ENCODE results near the gene TMEM231. TPM values are rescaled to one million over a fixed set of nuclear protein-coding genes. Genes with fewer than 3 reads are reported as not detected.

Gene TMEM231
- total and polyA plus RNA-seq, 9 of the 15 experiments (the other 6 are each of a cell fraction or from before 2014, with no cell fraction given) = 1.6 to 27.6 (median 9.1) TPM

DNA sequence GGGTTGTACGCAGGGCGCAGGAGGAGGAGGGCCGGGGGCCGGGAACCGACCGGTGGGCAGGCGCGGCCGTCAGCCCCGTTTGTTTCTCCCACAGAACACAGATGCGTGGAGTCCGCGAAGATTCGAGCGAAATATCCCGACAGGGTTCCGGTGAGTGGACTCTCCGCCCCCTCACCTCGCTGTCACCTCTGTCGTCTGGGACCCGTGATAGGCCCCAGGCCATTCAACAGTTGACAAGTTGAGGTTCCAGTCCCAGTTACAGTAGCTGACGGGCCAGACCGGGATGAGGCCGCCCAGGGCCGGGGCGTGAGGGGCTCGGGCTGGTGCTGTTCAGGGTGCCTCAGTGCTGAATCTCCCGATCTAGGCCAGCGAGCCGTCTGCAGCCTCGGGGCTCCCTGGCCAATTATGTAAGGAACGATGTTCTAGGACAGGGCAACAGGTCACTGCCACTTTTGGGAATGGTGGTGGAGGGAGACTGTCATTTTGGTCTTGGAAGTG is 10.8 kb upstream of the TMEM231 start (continued):
- TF ChIP-seq, protein P1, sequence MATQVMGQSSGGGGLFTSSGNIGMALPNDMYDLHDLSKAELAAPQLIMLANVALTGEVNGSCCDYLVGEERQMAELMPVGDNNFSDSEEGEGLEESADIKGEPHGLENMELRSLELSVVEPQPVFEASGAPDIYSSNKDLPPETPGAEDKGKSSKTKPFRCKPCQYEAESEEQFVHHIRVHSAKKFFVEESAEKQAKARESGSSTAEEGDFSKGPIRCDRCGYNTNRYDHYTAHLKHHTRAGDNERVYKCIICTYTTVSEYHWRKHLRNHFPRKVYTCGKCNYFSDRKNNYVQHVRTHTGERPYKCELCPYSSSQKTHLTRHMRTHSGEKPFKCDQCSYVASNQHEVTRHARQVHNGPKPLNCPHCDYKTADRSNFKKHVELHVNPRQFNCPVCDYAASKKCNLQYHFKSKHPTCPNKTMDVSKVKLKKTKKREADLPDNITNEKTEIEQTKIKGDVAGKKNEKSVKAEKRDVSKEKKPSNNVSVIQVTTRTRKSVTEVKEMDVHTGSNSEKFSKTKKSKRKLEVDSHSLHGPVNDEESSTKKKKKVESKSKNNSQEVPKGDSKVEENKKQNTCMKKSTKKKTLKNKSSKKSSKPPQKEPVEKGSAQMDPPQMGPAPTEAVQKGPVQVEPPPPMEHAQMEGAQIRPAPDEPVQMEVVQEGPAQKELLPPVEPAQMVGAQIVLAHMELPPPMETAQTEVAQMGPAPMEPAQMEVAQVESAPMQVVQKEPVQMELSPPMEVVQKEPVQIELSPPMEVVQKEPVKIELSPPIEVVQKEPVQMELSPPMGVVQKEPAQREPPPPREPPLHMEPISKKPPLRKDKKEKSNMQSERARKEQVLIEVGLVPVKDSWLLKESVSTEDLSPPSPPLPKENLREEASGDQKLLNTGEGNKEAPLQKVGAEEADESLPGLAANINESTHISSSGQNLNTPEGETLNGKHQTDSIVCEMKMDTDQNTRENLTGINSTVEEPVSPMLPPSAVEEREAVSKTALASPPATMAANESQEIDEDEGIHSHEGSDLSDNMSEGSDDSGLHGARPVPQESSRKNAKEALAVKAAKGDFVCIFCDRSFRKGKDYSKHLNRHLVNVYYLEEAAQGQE (IDR thresholded peaks at IDR 0.05; ENCODE audit: borderline replicate concordance) = peak; percentile 92
- TF ChIP-seq, protein P1 (CRISPR knock-in tag; IDR thresholded peaks at IDR 0.05; ENCODE audit: low read depth) = peak; percentile 90
- 0 out of 4 replicates have a peak, but pooled peaks of 1 of the 2 experiments have one; percentile 4 for TF ChIP-seq TEAD1 (CRISPR knock-in tag; IDR thresholded peaks at IDR 0.05)
- TF ChIP-seq ZBED1 (IDR thresholded peaks at IDR 0.05) = peak; percentile 98
- TF ChIP-seq NONO (IDR thresholded peaks at IDR 0.05; ENCODE audit: low read depth in 2 of 2, low read length in 1 of 2) = no peak
- TF ChIP-seq RBFOX2 (IDR thresholded peaks at IDR 0.05; ENCODE audit: low read depth, low read length) = peak; percentile 11
- TF ChIP-seq, protein P2, sequence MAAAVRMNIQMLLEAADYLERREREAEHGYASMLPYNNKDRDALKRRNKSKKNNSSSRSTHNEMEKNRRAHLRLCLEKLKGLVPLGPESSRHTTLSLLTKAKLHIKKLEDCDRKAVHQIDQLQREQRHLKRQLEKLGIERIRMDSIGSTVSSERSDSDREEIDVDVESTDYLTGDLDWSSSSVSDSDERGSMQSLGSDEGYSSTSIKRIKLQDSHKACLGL (CRISPR knock-in tag; IDR thresholded peaks at IDR 0.05; ENCODE audit: borderline replicate concordance, poor library complexity, severe bottlenecking) = no peak
- TF ChIP-seq EP300 (IDR thresholded peaks at IDR 0.05; ENCODE audit: low read length) = no peak
- TF ChIP-seq, protein P3, sequence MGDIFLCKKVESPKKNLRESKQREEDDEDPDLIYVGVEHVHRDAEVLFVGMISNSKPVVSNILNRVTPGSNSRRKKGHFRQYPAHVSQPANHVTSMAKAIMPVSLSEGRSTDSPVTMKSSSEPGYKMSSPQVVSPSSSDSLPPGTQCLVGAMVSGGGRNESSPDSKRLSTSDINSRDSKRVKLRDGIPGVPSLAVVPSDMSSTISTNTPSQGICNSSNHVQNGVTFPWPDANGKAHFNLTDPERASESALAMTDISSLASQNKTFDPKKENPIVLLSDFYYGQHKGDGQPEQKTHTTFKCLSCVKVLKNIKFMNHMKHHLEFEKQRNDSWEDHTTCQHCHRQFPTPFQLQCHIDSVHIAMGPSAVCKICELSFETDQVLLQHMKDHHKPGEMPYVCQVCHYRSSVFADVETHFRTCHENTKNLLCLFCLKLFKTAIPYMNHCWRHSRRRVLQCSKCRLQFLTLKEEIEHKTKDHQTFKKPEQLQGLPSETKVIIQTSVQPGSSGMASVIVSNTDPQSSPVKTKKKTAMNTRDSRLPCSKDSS (IDR thresholded peaks at IDR 0.05; ENCODE audit: low read depth, partially characterized antibody) = no peak
- no peak for TF ChIP-seq TAF15 (IDR thresholded peaks at IDR 0.05; ENCODE audit: low read depth, low read length)
- peak; percentile 18 for TF ChIP-seq KDM5B (IDR thresholded peaks at IDR 0.05; ENCODE audit: insufficient replicate concordance, low read depth, low read length)
- peak; percentile 71; the same call in 1 of the 2 replicates for TF ChIP-seq MIER1 (IDR thresholded peaks at IDR 0.05; ENCODE audit: low read depth)
- no peak for TF ChIP-seq RBM39 (optimal IDR thresholded peaks at IDR 0.05; ENCODE audit: low read depth, low read length)
- TF ChIP-seq PRPF4 (IDR thresholded peaks at IDR 0.05; ENCODE audit: insufficient read depth, low read depth, low read length, poor library complexity, severe bottlenecking) = peak; percentile 3
- peak; percentile 1 for TF ChIP-seq PCBP1 (IDR thresholded peaks at IDR 0.05; ENCODE audit: low read depth, low read length, poor library complexity, severe bottlenecking)
- TF ChIP-seq EGR1 (conservative IDR thresholded peaks at IDR 0.05) = peak; percentile 67
